SK-N-SH treated with all-trans-retinoic acid at 6 μM for 48 hours (cell line): ENCODE measurements around the gene CDRT4.

Experiments
- ATAC-seq: fragments of 200-7000 bp; cut with Tn5 transposase; 3 replicates; pipeline ENCODE4 v1.9.1; 2020; ENCODE audit warnings: mild to moderate bottlenecking, moderate library complexity
- ARNTL ChIP-seq: fragments of 450-650 bp; formaldehyde crosslinking; IDR thresholded peaks from 2 replicates; pipeline ENCODE4 v1.5.0; 2020; ENCODE audit warnings: low read depth, mild to moderate bottlenecking, moderate library complexity, borderline replicate concordance
- BACH2 ChIP-seq: fragments of 250-450 bp; sonication (Bioruptor Pico); IDR thresholded peaks from 2 replicates; pipeline ENCODE4 v1.9.0; 2021; ENCODE audit warnings: mild to moderate bottlenecking, borderline replicate concordance
- CREB5 ChIP-seq: fragments of 250-450 bp; sonication (Bioruptor Pico); IDR thresholded peaks from 2 replicates; pipeline ENCODE4 v1.5.1; 2020; ENCODE audit warnings: low read depth, mild to moderate bottlenecking, moderate library complexity
- CSDC2 ChIP-seq: fragments of 250-450 bp; sonication (Bioruptor Pico); IDR thresholded peaks from 2 replicates; pipeline ENCODE4 v1.5.0; 2020; ENCODE audit warnings: mild to moderate bottlenecking, moderate library complexity
- CSRNP3 ChIP-seq: fragments of 250-450 bp; sonication (Bioruptor Pico); IDR thresholded peaks from 2 replicates; pipeline ENCODE4 v1.5.1; 2021; ENCODE audit warnings: mild to moderate bottlenecking, moderate library complexity
- GLIS3 ChIP-seq: fragments of 250-450 bp; sonication (Bioruptor Pico); IDR thresholded peaks from 2 replicates; pipeline ENCODE4 v1.5.0; 2020; ENCODE audit warnings: mild to moderate bottlenecking, moderate library complexity
- ISL1 ChIP-seq: fragments of 250-450 bp; sonication (Bioruptor Pico); IDR thresholded peaks from 2 replicates; pipeline ENCODE4 v2.1.2; 2022; ENCODE audit warnings: mild to moderate bottlenecking, moderate library complexity
- OSR1 ChIP-seq: fragments of 250-450 bp; sonication (Bioruptor Pico); IDR thresholded peaks from 2 replicates; pipeline ENCODE4 v1.8.0; 2022; ENCODE audit warnings: moderate library complexity, mild to moderate bottlenecking, inconsistent platforms
- PPARA ChIP-seq: fragments of 250-450 bp; sonication (Bioruptor Pico); IDR thresholded peaks from 2 replicates; pipeline ENCODE4 v1.5.0; 2020; ENCODE audit warnings: mild to moderate bottlenecking, borderline replicate concordance
- SNAI2 ChIP-seq: fragments of 250-450 bp; sonication (Bioruptor Pico); IDR thresholded peaks from 2 replicates; pipeline ENCODE4 v1.5.0; 2020; ENCODE audit warnings: mild to moderate bottlenecking, moderate library complexity
- TCF4 ChIP-seq: fragments of 250-450 bp; sonication (Bioruptor Pico); IDR thresholded peaks from 2 replicates; pipeline ENCODE4 v1.8.0; 2021; ENCODE audit warnings: mild to moderate bottlenecking, moderate library complexity, borderline replicate concordance
- TOX ChIP-seq: fragments of 250-450 bp; sonication (Bioruptor Pico); IDR thresholded peaks from 2 replicates; pipeline ENCODE4 v1.8.0; 2021; ENCODE audit warnings: mild to moderate bottlenecking, moderate library complexity, borderline replicate concordance
- ZFP3 ChIP-seq: fragments of 250-450 bp; sonication (Bioruptor Pico); IDR thresholded peaks from 2 replicates; pipeline ENCODE4 v1.5.0; 2020; ENCODE audit warnings: mild to moderate bottlenecking, moderate library complexity
- ZFP30 ChIP-seq: fragments of 450-650 bp; formaldehyde crosslinking; IDR thresholded peaks from 2 replicates; pipeline ENCODE4 v1.5.0; 2022; ENCODE audit warnings: mild to moderate bottlenecking, moderate library complexity
- ZNF565 ChIP-seq: fragments of 450-650 bp; formaldehyde crosslinking; conservative IDR thresholded peaks from 2 replicates; pipeline ENCODE4 v1.5.0; 2020; ENCODE audit warnings: low read depth, mild to moderate bottlenecking, moderate library complexity
- ZNF70 ChIP-seq: fragments of 450-650 bp; formaldehyde crosslinking; IDR thresholded peaks from 2 replicates; pipeline ENCODE4 v1.5.0; 2020; ENCODE audit warnings: mild to moderate bottlenecking, moderate library complexity
- ZNF8 ChIP-seq: fragments of 450-650 bp; formaldehyde crosslinking; IDR thresholded peaks from 2 replicates; pipeline ENCODE4 v1.5.0; 2020; ENCODE audit warnings: mild to moderate bottlenecking, moderate library complexity
- TF ChIP-seq, protein P1 (sequence below): fragments of 250-450 bp; sonication (Bioruptor Pico); IDR thresholded peaks from 2 replicates; pipeline ENCODE4 v1.8.0; 2021; ENCODE audit warnings: low read depth, mild to moderate bottlenecking, moderate library complexity, borderline replicate concordance
- TF ChIP-seq, protein P2 (sequence below): fragments of 250-450 bp; sonication (Bioruptor Pico); IDR thresholded peaks from 2 replicates; pipeline ENCODE4 v1.5.0; 2020; ENCODE audit warnings: mild to moderate bottlenecking, moderate library complexity
- TF ChIP-seq, protein P3 (sequence below): fragments of 250-450 bp; sonication (Bioruptor Pico); IDR thresholded peaks from 2 replicates; pipeline ENCODE4 v1.8.0; 2020; ENCODE audit warnings: mild to moderate bottlenecking, moderate library complexity, borderline replicate concordance

CDRT4 gene

GRCh38 chr17:15479703-15480102 lies 12.3 kb upstream of the CDRT4 start:
- TF ChIP-seq ZNF8 = no peak
- peak; percentile 83 for TF ChIP-seq ZFP3
- ATAC-seq = peak; percentile 80

GRCh38 chr17:15478845-15479244 lies 11.4 kb upstream of the CDRT4 start:
- no peak for ATAC-seq
- TF ChIP-seq TOX (no peak), TCF4 (CRISPR knock-in tag) (no peak), ISL1 (CRISPR knock-in tag) (no peak), OSR1 (no peak), BACH2 (CRISPR knock-in tag) (no peak), CSDC2 (CRISPR knock-in tag) (no peak), ZFP30 (CRISPR knock-in tag) (no peak), CSRNP3 (CRISPR knock-in tag) (no peak), ZNF8 (no peak), ARNTL (no peak), PPARA (CRISPR knock-in tag) (no peak), SNAI2 (CRISPR knock-in tag) (no peak), ZNF70 (CRISPR knock-in tag) (no peak)
- TF ChIP-seq, protein P1, sequence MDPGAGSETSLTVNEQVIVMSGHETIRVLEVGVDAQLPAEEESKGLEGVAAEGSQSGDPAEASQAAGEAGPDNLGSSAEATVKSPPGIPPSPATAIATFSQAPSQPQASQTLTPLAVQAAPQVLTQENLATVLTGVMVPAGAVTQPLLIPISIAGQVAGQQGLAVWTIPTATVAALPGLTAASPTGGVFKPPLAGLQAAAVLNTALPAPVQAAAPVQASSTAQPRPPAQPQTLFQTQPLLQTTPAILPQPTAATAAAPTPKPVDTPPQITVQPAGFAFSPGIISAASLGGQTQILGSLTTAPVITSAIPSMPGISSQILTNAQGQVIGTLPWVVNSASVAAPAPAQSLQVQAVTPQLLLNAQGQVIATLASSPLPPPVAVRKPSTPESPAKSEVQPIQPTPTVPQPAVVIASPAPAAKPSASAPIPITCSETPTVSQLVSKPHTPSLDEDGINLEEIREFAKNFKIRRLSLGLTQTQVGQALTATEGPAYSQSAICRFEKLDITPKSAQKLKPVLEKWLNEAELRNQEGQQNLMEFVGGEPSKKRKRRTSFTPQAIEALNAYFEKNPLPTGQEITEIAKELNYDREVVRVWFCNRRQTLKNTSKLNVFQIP (CRISPR knock-in tag) = no peak

DNA sequence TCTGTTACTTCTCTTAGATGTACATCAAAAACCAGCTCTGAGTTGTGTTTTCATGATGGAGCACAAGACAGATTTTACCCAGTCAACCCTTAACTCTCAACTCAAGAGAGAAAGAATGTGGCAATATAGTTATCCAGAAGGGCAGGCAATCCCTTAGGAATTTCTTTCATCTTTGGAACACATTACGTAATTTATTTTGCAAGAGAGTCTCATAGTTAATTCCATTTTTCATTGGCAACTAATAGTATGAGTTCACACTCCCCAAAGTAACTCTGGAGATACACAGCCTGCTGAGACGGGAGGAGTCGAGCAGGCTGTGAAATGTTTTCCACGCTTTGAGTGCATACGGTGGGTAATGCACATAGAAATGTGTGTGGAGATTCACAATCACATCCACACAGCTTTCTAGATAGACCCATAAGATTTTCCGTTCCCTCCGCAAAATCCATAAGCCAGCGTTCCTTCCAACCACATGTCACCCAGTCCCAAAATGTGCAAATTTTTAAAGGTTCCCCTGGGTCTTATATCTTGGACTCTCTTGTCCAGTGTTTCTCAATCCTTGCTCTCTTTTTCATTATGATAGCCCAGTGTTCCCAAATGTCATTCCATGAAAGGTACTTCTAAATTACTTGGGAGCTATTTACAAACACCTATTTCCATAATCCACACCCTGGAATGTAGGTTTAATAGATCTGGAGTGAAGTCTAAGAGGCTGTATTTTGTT lies 8.4 kb upstream of the CDRT4 start:
- no peak for TF ChIP-seq CSRNP3 (CRISPR knock-in tag)
- TF ChIP-seq ZNF565 = no peak
- TF ChIP-seq, protein P2, sequence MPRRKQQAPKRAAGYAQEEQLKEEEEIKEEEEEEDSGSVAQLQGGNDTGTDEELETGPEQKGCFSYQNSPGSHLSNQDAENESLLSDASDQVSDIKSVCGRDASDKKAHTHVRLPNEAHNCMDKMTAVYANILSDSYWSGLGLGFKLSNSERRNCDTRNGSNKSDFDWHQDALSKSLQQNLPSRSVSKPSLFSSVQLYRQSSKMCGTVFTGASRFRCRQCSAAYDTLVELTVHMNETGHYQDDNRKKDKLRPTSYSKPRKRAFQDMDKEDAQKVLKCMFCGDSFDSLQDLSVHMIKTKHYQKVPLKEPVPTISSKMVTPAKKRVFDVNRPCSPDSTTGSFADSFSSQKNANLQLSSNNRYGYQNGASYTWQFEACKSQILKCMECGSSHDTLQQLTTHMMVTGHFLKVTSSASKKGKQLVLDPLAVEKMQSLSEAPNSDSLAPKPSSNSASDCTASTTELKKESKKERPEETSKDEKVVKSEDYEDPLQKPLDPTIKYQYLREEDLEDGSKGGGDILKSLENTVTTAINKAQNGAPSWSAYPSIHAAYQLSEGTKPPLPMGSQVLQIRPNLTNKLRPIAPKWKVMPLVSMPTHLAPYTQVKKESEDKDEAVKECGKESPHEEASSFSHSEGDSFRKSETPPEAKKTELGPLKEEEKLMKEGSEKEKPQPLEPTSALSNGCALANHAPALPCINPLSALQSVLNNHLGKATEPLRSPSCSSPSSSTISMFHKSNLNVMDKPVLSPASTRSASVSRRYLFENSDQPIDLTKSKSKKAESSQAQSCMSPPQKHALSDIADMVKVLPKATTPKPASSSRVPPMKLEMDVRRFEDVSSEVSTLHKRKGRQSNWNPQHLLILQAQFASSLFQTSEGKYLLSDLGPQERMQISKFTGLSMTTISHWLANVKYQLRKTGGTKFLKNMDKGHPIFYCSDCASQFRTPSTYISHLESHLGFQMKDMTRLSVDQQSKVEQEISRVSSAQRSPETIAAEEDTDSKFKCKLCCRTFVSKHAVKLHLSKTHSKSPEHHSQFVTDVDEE (CRISPR knock-in tag) = no peak
- no peak for TF ChIP-seq TCF4 (CRISPR knock-in tag)
- no peak for TF ChIP-seq GLIS3 (CRISPR knock-in tag)
- no peak for TF ChIP-seq OSR1
- no peak for TF ChIP-seq SNAI2 (CRISPR knock-in tag)
- TF ChIP-seq CREB5 (CRISPR knock-in tag) = no peak
- TF ChIP-seq BACH2 (CRISPR knock-in tag) = no peak
- TF ChIP-seq ARNTL = no peak
- no peak for ATAC-seq

GRCh38 chr17:15472891-15473290 lies 5.5 kb upstream of the CDRT4 start:
- no peak for TF ChIP-seq BACH2 (CRISPR knock-in tag)
- no peak for TF ChIP-seq ZFP30 (CRISPR knock-in tag)
- no peak for TF ChIP-seq ZNF70 (CRISPR knock-in tag)
- TF ChIP-seq, protein P3, sequence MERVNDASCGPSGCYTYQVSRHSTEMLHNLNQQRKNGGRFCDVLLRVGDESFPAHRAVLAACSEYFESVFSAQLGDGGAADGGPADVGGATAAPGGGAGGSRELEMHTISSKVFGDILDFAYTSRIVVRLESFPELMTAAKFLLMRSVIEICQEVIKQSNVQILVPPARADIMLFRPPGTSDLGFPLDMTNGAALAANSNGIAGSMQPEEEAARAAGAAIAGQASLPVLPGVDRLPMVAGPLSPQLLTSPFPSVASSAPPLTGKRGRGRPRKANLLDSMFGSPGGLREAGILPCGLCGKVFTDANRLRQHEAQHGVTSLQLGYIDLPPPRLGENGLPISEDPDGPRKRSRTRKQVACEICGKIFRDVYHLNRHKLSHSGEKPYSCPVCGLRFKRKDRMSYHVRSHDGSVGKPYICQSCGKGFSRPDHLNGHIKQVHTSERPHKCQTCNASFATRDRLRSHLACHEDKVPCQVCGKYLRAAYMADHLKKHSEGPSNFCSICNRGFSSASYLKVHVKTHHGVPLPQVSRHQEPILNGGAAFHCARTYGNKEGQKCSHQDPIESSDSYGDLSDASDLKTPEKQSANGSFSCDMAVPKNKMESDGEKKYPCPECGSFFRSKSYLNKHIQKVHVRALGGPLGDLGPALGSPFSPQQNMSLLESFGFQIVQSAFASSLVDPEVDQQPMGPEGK (CRISPR knock-in tag) = no peak
- TF ChIP-seq CREB5 (CRISPR knock-in tag) = no peak
- TF ChIP-seq, protein P1 (CRISPR knock-in tag) = no peak
- TF ChIP-seq ZNF8 = no peak
- no peak for TF ChIP-seq OSR1
- no peak for TF ChIP-seq ARNTL
- TF ChIP-seq, all 23 proteins: peak for 0
- ATAC-seq = no peak
